ENCODE data around the gene HLA-E. TPM values are rescaled to one million over a fixed set of nuclear protein-coding genes. Genes with fewer than 3 reads are reported as not detected.
A peak's percentile ranks its signal among the peaks of the same experiment; 100 is the strongest.
"Not testable (repeated sequence)": the region's sequence is repeated elsewhere in the genome, so short reads cannot be mapped to it uniquely, and the experiment has no call there.

Gene HLA-E
- total RNA-seq, 1 donor from 2014 or later: 179 TPM

DNA sequence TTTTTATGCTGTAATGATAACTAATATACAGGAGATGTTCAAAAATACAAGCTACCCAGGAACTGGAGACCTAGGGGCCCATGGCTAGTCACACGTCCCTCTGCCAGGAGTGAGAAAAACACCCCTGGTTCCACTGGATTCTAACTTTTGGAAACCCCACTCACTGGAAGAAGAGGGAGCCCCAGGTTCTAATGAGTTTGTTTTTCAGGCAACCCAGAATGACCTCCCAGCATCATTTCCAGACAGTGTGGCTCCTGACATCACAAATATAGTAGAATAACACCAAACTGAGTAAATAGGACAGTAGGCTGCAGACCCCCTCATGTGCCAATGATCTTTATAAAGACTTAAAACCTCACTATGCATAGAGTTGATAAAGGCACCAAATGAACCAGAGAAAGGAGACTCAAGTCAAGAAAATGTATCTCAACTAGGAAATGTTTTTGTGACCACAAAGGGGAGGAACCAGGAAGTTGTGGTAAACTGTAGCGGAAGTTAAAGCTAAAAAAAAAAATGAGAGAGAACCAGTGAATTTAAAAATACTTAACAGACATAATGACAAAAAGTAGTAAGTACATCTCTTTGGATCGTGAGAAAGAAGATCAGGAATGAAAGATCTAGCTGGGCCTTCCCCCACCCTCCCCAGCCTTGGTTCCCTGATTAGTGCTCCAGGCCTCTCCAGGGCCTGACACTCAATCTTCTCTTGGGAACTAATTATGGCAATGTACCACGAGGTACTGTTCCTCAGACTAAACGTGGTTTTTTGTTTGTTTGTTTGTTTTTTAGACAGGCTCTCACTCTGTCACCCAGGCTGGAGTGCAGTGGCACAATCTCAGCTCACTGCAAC, 19.8 kb downstream of the HLA-E start:
- no peak for DNase-seq

DNA sequence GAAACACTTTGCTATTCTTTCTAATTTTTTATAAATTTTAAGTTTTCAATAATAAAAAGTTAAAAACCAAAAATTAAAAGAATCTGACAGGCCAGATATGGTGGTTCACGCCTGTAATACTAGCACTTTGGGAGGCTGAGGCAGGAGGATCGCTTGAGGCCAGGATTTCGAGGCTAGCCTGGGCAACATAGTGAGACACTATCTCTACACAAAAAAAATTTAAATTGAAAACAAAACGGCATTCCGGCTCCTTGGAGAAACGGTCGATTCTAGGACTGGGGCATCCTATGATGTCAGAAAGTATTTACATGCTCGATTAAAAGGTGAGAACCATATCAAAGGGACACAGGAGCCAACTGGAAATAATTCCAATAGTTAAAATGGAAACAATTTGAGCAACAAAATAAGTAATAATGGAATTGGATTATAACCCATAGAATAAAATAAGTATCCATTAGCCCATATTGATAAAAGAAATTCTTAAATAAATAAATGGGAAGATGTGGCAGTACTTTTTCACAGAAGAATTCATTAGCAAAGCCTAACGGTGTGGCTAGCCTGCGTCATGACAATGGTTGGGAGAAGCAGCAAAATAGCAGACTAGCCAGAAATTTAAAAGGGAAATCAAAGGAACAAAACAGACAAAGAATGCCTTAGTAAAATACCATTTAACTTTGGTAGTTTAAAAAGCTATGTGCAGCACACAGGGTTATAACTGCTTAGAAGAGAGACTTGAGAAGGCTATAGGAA, 21.3 kb downstream of the HLA-E start:
- DNase-seq: no peak

DNA sequence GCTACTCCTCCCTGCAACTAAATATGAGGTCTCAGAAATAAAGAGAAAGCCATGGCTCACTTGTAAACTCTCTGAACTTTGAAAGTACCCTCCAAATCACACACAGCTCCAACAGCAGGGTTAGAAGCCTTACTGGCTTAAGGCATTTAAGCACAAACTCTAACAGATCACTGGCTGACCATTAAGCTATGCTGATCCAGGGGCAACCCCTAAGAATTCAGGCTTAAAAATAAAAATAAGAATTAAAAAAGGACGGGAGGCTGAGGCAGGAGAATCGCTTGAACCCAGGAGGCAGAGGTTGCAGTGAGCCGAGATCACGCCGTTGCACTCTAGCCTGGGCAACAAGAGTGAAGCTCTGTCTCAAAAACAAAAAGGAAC, 21.8 kb downstream of the HLA-E start:
- no peak for DNase-seq

DNA sequence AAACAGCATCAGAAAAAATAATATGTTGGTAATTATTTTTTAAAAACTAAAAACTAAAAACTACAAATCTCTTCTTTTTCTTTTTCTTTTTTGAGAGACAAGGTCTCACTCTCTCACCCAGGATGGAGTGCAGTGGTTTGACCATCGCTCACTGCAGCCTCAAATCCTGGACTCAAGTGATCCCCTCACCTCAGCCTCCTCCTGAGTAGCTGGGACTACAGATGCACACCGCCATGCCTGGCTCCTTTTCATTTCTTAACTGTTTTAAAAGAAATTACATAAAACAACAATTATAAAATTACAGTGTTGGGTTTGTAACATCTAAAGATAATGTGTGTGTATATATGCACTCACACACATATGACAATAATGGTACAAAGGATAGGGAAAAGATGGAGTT, 24.1 kb downstream of the HLA-E start:
- no peak for DNase-seq

DNA sequence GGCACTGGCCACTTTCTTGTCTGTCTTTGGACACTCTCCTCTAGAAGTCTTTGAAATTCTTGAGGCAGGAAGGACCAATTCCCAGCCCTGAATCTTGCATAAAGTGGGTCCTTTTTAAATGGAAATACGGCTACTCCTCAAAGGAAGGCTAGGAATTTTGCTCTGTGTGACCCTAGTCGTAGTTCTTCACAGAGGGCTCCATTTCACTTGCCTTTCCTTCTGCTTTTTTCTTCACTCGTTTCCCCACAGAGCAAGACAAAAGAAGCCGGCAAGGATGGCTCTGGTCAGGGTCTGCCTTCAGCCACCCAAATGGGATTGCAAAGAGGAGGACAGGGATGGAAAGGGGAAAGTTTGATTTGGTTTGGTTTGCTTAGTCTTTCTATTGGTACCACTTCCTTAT, 25.8 kb downstream of the HLA-E start:
- no peak for DNase-seq

DNA sequence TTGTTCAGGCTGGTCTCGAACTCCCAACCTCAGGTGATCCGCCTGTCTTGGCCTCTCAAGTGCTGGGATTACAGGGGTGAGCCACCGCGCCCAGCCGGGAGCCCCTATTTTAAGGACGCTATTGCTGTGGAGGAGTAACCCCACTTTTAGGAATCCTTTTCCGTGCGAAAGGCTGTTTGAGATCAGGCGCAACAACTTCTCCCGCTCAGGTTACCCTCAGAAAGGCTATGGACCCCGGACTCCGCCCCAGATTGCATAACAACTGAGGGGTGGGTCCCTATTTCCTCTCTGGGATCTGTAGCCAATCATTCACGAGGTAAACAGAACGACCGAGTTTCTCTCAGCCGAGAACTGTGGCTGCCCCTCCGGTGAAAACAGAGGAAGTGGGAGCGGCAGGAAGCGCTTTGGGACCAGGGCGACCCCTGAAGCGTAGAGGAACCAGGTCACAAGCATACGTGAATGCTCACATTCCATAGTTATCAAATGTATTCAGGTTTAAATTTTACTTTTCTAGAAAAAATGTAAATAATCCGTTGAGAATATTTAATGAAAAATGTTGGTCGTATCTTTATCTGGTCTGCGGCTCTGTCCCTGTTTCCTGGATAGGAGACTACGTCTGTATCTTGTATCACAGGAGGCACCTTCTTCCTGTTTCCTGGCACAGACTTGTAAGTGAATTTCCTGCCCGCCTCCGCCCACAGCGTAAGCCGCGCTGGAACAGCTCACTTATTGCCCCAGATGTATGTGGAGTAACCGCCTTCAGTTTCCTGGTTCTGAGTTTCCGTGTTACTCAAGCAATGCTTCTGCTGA, 26.8 kb downstream of the HLA-E start:
- DNase-seq: peak; percentile 92

DNA sequence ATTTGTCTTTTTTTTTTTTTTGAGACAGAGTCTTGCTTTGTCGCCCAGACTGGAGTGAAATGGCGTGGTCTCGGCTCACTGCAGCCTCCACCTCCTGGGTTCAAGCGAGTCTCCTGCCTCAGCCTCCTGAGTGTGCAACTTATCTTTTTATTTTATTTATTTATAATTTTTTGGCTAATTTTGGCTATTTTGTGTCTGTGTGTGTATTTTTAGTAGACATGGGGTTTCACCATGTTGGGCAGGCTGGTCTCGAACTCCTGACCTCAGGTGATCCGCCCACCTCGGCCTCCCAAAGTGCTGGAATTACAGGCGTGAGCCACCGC, 27.4 kb downstream of the HLA-E start:
- DNase-seq: not testable (repeated sequence)

DNA sequence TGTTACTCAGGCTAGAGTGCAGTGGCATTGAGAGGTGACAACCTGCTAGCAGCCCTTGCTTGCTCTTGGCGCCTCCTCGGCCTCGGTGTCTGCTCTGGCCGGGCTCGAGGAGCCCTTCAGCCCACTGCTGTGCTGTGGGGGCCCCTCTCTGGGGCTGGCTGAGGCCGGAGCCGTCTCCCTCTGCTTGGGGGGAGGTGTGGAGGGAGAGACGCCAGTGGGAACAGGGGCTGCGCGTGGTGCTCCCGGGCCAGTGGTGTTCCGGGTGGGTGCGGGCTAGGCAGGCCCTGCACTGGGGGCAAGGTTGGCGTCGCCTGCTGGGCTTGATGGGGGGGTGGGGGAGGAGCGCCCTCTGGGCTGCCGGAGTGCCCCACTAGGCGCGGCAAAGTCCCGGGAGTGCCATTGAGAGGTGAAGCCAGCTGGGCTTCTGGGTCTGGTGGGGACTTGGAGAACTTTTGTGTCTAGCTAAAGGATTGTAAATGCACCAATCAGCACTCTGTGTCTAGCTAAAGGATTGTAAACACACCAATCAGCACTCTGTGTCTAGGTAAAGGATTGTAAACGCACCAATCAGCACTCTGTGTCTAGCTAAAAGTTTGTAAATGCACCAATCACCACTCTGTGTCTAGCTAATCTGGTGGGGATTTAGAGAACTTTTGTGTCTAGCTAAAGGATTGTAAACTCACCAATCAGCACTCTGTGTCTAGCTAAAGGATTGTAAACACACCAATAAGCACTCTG, 28.6 kb downstream of the HLA-E start:
- DNase-seq: not testable (repeated sequence)

DNA sequence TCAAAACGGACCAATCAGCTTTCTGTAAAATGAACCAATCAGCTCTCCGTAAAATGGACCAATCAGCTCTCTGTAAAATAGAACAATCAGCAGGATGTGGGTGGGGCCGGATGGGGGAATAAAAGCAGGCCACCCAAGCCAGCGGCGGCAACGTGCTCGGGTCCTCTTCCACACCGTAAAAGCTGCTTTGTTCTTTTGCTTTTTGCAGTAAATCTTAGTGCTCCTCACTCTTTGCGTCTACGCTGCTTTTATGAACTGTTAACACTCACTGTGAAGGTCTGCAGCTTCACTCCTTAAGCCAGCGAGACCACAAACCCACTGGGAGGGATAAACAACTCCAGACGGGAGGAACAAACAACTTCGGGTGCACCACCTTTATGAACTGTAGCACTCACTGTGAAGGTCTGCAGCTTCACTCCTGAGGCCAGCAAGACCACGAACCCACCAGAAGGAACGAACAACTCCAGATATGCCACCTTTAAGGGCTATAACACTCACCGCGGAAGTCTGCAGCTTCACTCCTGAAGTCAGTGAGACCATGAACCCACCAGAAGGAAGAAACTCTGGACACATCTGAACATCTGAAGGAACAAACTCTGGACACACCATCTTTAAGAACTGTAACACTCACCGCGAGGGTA, 29.3 kb downstream of the HLA-E start:
- DNase-seq: not testable (repeated sequence)

DNA sequence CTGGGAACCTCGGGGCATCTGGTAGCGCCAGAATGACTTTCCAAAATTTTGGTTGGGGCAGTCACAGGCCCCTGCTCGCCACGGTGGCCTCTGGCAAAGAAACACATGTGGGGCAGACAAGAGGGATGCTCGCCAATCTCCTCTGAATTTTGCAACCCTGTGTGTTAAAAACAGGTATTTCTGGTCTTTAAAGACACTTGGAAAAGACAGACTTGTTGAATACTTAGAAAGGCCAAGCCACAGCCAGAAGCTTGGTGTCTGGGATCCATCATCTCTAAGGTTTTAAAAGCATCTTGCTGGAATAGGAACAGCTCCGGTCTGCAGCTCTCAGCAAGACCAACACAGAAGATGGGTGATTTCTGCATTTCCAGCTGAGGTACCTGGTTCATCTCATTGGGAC, 31.2 kb downstream of the HLA-E start:
- peak; percentile 39 for DNase-seq

DNA sequence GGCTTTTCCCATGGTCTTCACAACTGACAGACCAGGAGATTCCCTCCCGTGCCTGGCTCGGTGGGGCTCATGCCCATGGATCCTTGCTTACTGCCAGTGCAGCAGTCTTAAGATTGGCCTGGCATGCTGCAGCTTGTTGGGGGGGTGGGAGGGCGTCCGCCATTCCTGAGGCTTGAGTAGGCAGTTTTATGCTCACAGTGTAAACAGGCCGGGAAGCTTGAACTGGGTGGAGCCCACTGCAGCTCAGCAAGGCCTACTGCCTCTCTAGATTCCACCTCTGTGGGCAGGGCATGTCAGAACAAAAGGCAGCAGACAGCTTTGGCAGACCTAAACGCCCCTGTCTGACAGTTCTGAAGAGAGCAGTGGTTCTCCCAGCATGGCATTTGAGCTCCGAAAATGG, 31.8 kb downstream of the HLA-E start:
- DNase-seq: not testable (repeated sequence)

DNA sequence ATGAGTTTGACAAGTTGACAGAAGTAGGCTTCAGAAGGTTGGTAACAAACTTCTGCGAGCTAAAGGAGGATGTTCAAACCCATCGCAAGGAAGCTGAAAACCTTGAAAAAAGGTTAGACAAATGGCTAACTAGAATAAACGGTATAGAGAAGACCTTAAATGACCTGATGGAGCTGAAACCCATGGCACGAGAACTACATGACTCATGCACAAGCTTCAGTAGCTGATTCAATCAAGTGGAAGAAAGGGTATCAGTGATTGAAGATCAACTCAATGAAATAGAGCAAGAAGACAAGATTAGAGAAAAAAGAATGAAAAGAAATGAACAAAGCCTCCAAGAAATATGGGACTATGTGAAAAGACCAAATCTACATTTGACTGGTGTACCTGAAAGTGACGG, 32.6 kb downstream of the HLA-E start:
- DNase-seq: not testable (repeated sequence)

DNA sequence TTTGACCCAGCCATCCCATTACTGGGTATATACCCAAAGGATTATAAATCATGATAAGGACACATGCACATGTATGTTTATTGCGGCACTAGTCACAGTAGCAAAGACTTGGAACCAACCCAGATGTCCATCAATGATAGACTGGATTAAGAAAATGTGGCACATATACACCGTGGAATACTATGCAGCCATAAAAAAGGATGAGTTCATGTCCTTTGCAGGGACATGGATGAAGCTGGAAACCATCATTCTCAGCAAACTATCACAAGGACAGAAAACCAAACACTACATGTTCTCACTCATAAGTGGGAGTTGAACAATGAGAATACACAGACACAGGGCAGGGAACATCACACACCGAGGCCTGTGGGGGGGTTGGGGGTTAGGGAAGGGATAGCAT, 37.1 kb downstream of the HLA-E start:
- DNase-seq: not testable (repeated sequence)

DNA sequence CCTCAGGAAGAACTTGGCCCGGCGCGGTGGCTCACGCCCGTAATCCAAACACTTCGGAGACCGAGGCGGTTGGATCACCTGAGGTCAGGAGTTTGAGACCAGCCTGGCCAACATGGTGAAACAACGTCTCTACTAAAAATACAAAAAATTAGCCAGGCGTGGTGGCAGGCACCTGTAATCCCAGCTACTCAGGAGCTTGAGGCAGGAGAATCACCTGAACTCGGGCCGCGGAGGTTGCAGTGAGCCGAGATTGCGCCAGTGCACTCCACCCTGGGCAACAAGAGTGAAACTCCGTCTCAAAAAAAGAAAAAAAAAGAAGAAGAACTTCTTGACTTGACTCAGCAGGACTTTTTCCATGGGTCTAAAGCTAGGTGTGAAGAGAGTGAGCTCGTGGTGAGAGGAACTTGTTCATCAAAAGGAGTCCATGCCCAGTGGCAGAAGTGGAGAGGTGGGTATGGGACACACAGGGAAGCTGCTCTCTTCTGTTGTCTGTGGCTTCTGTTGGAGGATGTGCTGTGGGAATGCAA, 40.1 kb downstream of the HLA-E start:
- not testable (repeated sequence) for DNase-seq

DNA sequence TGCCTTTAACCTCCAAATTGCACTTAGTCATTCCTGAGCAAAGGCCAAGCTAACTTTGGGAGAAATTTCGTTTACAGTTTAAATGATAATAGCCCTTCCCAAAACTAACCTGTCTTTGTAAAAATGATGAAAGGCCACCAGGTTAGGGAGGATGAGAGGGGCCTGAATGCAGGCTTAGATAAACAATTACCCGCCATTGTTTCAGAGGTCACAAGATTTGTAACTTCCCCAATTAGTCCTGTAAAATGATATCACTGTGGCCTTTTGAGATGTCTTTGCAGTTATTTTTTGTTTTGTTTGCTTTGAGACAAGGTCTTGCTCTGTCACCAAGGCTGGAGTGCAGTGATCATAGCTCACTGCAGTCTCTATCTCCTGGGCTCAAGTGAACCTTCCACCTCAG, 40.7 kb downstream of the HLA-E start:
- no peak for DNase-seq

DNA sequence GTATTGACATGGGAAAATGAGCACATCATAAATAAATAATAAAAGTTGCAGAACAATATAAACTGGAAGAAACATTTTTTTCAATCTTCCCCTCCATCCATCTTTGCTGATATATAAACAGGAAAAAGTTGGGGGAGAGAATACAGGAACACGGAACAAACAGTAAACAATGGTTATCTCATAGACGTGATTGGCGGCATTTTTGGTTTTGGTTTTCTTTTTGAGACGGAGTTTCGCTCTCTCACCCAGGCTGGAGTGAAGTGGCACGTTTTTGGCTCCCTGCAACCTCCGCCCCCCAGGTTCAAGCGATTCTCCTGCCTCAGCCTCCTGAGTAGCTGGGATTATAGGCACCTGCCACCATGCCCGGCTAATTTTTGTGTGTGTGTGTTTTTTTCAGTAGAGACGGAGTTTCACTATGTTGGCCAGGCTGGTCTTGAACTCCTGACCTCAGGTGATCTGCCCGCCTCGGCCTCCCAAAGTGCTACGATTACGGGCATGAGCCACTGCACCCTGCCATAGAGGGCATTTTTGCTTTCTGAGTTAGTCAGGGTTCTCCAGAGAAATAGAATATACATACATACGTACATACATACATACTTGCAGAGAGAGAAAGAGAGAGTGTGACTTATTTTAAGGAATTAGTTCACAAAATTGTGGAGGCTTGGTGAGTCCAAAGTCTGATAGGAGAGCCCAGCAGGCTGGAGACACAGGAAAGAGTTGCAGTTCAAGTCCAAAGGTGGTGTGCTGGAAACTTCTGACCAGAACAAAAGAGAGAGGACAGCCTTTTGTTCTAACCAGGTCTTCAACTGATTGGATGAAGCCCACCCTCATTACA, 44.4 kb downstream of the HLA-E start:
- no peak for DNase-seq

DNA sequence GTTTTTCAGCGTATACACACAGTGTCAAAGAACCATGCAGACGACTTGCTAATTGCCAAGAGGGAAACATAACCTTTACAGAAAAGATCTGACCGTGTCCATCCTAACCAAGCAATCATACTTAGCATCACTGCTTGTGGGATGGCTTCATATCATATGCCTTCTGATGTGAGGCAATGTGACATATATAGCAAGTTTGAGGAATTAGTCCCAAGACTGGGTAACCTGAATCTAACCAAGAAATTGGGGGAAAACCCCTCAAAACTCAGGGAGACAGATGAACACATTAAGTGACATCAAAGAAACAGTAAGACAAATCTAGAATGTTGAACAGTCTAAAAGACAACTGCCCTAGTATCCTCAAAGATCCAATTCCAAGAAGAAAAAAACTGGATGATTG, 48.6 kb downstream of the HLA-E start:
- no peak for DNase-seq

DNA sequence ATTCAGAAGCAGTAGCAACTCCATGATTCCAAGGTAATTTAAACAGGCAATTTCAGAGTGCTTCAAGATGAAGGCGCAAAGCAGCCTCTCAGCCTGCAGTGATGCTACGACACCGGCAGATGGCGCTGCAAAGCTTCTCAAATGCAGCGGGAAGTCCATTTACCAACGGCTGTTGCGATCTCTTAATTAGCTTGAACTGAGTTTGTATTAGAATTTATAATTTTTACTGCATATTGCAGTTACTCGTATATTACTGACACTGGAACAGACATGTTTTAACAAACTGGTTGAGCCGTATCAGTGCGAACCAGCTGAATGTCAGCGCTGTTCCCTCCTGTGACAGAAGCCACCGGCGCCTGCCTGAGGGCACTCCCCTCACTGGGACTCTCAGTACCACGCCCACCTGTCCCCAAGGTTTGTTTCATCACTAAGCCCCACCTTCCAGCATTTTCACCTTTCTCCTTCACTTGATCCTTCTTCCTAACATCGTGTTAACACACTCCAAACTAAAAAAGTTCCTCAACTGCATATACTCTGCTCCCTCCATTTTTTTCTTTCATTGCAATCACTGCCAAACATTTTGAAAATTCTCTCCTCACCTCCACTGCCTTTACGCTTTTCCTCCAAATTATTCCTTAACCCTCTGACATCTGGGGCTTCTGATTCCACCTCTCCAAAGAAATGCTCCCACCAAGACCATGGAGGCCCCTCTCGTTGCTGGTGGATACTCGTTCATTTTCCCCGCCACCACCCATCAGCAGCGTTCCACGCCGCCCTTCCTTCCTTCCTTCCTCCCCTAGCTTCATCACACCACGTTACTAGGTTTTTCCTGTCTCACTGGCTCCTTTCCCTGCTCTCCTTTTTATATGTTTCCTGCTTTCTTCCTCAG, 52.5 kb downstream of the HLA-E start:
- peak; percentile 93 for DNase-seq

DNA sequence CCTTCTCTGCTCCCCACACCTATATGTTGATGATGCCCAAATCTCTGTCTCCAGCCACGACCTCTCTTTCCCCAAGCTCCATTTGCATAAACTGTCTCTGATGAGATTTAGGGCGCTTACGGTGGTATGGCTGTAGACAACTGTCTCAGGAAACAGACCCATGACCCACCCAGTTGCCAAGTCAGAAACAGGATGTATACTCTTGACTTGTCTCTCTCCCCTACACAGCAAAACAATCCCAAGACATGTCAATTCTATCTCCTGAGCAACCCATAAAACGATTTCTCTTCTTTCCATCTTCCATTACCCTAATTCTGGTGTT, 53.1 kb downstream of the HLA-E start:
- no peak for DNase-seq

DNA sequence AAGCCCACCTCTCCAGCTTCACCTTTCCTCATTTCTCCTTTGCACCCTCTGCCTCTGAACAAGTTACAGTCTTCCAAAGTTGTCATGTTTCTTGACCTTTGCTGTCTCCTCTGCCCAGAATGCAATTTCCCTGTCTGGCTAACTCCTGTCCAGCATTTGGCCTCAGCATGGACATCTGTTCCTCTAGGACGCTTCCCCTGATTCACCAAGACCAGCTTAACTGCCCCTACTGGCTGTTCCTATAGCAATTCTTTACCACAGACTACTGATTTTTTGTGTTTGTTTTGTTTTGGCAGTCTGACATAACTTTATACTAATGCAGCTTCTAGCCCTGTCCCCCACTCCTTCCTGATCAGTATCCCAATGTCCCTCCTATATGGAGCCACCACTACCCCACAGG, 53.6 kb downstream of the HLA-E start:
- DNase-seq: no peak
